Calu3 (cell line): ENCODE measurements around the gene ETAA1. TPM values are rescaled to one million over a fixed set of nuclear protein-coding genes. Genes with fewer than 3 reads are reported as not detected.

Experiments
- BruUV-seq: library from RNA; stranded (reverse); fragments of 400-500 nt; replicated peaks from 2 replicates; lab custom pipeline; 2021; lab: Mats Ljungman, UMichigan
- CTCF ChIA-PET: fragments of 300-600 bp; sonication (Branson Sonifier 250); formaldehyde crosslinking; loops from one replicate; lab custom pipeline; 2022; ENCODE audit warnings: antibody characterized with exemption; lab: Charles Lee
- DNase-seq: peaks from one replicate; pipeline ENCODE4 v3.0.0; 2022
- H3K27ac Mint-ChIP-seq: one replicate; pipeline ENCODE4 v1.8.0; 2022; ENCODE audit warnings: mixed read lengths; ENCODE audit not compliant: unreplicated experiment
- H3K27me3 Mint-ChIP-seq: one replicate; pipeline ENCODE4 v1.8.0; 2022; ENCODE audit warnings: mixed read lengths; ENCODE audit not compliant: unreplicated experiment
- H3K36me3 Mint-ChIP-seq: one replicate; pipeline ENCODE4 v1.8.0; 2022; ENCODE audit warnings: mild to moderate bottlenecking, moderate library complexity, mixed read lengths; ENCODE audit not compliant: insufficient read depth, unreplicated experiment
- H3K4me1 Mint-ChIP-seq: one replicate; pipeline ENCODE4 v1.8.0; 2022; ENCODE audit warnings: mild to moderate bottlenecking, low read depth, mixed read lengths; ENCODE audit not compliant: unreplicated experiment
- H3K4me3 Mint-ChIP-seq: one replicate; pipeline ENCODE4 v1.8.0; 2022; ENCODE audit warnings: mild to moderate bottlenecking, low read depth, moderate library complexity, mixed read lengths; ENCODE audit not compliant: unreplicated experiment
- H3K9me3 Mint-ChIP-seq: one replicate; pipeline ENCODE4 v1.8.0; 2022; ENCODE audit warnings: low read depth, mixed read lengths; ENCODE audit not compliant: unreplicated experiment
- intact Hi-C: fragments of 100-400 bp; cut with micrococcal nuclease; formaldehyde crosslinking; loops from one replicate; pipeline ENCODE4 v1.10.0; 2022; ENCODE audit not compliant: unreplicated experiment
- total RNA-seq: library from RNA; stranded (reverse); gene quantifications from 2 replicates; pipeline ENCODE4 v1.2.3, GENCODE V29; 2022
- TF ChIP-seq, protein P1 (sequence below): fragments of 200-600 bp; IDR thresholded peaks from one replicate; pipeline ENCODE4 v1.8.0; 2022; ENCODE audit warnings: antibody characterized with exemption; ENCODE audit not compliant: unreplicated experiment

Gene ETAA1
- total RNA-seq, 1 experiment from 2014 or later: 12.6 TPM

DNA sequence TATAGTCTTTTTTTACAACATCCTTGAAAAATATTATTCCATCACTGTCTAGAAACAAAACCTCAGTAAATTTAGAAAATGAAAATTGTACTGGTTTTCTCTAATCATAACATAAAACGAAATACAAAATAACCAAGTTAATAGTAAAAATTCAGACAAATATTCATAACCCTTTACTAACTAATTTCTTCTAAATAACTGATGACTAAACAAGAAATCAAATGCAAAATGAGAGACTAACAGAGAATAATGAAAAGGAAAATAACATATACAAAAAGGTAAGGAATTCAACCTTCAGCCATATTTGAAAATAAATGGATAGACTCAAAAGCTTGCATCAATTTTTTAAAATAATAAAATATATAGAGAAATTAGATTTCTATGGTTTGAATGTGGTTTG, 18.6 kb upstream of the ETAA1 start:
- no TSS peak for BruUV-seq
- DNase-seq: no peak
- Mint-ChIP-seq H3K4me3 (no peak overlapping the region), H3K27ac (no peak overlapping the region), H3K9me3 (peaks cover 2% of the 10 kb centered on the region), H3K36me3 (no peaks in the 10 kb centered on the region), H3K4me1 (no peaks in the 10 kb centered on the region), H3K27me3 (no peaks in the 10 kb centered on the region)
- CTCF ChIA-PET: no interaction called here
- intact Hi-C loops: no loop called here
- TF ChIP-seq, protein P1, sequence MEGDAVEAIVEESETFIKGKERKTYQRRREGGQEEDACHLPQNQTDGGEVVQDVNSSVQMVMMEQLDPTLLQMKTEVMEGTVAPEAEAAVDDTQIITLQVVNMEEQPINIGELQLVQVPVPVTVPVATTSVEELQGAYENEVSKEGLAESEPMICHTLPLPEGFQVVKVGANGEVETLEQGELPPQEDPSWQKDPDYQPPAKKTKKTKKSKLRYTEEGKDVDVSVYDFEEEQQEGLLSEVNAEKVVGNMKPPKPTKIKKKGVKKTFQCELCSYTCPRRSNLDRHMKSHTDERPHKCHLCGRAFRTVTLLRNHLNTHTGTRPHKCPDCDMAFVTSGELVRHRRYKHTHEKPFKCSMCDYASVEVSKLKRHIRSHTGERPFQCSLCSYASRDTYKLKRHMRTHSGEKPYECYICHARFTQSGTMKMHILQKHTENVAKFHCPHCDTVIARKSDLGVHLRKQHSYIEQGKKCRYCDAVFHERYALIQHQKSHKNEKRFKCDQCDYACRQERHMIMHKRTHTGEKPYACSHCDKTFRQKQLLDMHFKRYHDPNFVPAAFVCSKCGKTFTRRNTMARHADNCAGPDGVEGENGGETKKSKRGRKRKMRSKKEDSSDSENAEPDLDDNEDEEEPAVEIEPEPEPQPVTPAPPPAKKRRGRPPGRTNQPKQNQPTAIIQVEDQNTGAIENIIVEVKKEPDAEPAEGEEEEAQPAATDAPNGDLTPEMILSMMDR: no peak

- H3K27me3 Mint-ChIP-seq: no peaks in the 10 kb centered on the region
- H3K36me3 Mint-ChIP-seq: no peaks in the 10 kb centered on the region
- TF ChIP-seq, protein P1: no peak
- DNase-seq: no peak
- no peak overlapping the region for H3K4me3 Mint-ChIP-seq
- peaks cover 2% of the 10 kb centered on the region for H3K9me3 Mint-ChIP-seq
- BruUV-seq: no TSS peak
- intact Hi-C loops: no loop called here
- CTCF ChIA-PET: no interaction called here
- H3K27ac Mint-ChIP-seq: no peak overlapping the region
- no peaks in the 10 kb centered on the region for H3K4me1 Mint-ChIP-seq
Measured at GRCh38 chr2:67379048-67379447, 18.1 kb upstream of the ETAA1 start.

DNA sequence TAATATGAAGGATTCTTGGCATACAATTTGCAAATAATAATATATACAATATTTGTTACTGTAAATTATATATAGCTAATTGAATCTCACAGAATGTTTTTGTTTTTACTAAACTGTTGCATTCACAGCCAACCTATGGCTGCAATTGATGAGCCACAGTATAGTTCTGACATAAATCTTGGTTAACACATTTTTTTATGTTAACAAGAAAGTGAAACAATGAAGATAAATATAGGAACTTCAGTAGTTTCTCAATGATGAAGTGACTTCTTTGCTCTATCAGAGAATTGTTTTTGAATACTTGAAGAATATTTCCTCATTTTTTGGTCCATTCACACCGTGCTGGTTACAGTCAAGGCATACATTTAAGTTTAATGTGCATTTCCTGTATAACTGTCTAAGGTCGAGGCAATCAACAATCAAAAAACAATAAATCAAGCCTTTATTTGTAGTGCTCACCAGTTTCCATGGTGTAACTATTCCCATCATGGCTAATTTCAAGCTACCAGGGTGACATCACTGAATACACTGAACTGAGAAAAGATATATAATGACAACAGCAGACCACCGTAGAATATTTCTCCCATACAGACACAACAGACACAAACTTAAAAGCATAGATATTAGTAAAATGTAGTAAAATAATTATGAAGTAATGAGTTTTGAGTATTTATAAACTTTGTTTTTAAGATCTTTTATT, 12.9 kb upstream of the ETAA1 start:
- H3K27ac Mint-ChIP-seq: no peak overlapping the region
- CTCF ChIA-PET: no interaction called here
- no peaks in the 10 kb centered on the region for H3K36me3 Mint-ChIP-seq
- intact Hi-C loops: no loop called here
- no peak overlapping the region for H3K4me3 Mint-ChIP-seq
- TF ChIP-seq, protein P1: no peak
- DNase-seq: no peak
- H3K27me3 Mint-ChIP-seq: no peaks in the 10 kb centered on the region
- peaks cover 1% of the 10 kb centered on the region for H3K4me1 Mint-ChIP-seq
- BruUV-seq: no TSS peak
- peaks cover 2% of the 10 kb centered on the region for H3K9me3 Mint-ChIP-seq

GRCh38 chr2:67388680-67389079, 8.5 kb upstream of the ETAA1 start:
- Mint-ChIP-seq H3K27ac (no peak overlapping the region), H3K4me1 (peaks cover 12% of the 10 kb centered on the region), H3K9me3 (no peaks in the 10 kb centered on the region), H3K36me3 (no peaks in the 10 kb centered on the region), H3K27me3 (no peaks in the 10 kb centered on the region), H3K4me3 (no peak overlapping the region)
- DNase-seq: no peak
- no TSS peak for BruUV-seq
- intact Hi-C loops: no loop called here
- TF ChIP-seq, protein P1: no peak
- CTCF ChIA-PET: interaction anchor here (0.7 kb wide), 1 partner anchor 1470 kb away, joined by 5 read pairs; no protein-coding TSS in a partner anchor
